Measurements from ENCODE around the gene BOC. TPM values are rescaled to one million over a fixed set of nuclear protein-coding genes. Genes with fewer than 3 reads are reported as not detected.
A peak's percentile ranks its signal among the peaks of the same experiment; 100 is the strongest.

BOC gene
- total RNA-seq, 2 experiments from 2014 or later: 0.40 to 0.43 TPM

- no peaks in the 10 kb centered on the region for H3K36me3 Mint-ChIP-seq (ENCODE audit: low read depth)
- H3K4me1 Mint-ChIP-seq: peaks cover 13% of the 10 kb centered on the region
- H3K27me3 Mint-ChIP-seq: peaks cover 4% of the 10 kb centered on the region
- no peak overlapping the region for H3K4me3 Mint-ChIP-seq
- H3K27ac Mint-ChIP-seq: no peak overlapping the region
- ChIA-PET CTCF (interaction anchor here (1.0 to 1.2 kb wide), 2 partner anchors 13 to 60 kb away, joined by 3 to 4 read pairs; no protein-coding TSS in a partner anchor), POLR2A (no interaction called here)
- no peaks in the 10 kb centered on the region for H3K9me3 Mint-ChIP-seq (ENCODE audit: low read depth)
- DNase-seq: no peak
- intact Hi-C loops (cut with DNase I, micrococcal nuclease): no loop called here
- no peak for ATAC-seq
These were observed 17.3 kb downstream of the BOC start for GRCh38 chr3:113228498-113229286.

- intact Hi-C loops (cut with DNase I, micrococcal nuclease): no loop called here
- ChIA-PET POLR2A (no interaction called here), CTCF (interaction anchor here (1.1 kb wide), 1 partner anchor 9 kb away, joined by 3 read pairs; no protein-coding TSS in a partner anchor)
- Mint-ChIP-seq H3K27me3 (peaks cover 6% of the 10 kb centered on the region), H3K27ac (no peak overlapping the region), H3K4me3 (no peak overlapping the region), H3K36me3 (ENCODE audit: low read depth) (no peaks in the 10 kb centered on the region), H3K4me1 (peaks cover 7% of the 10 kb centered on the region), H3K9me3 (ENCODE audit: low read depth) (no peaks in the 10 kb centered on the region)
- DNase-seq: no peak
- peak; percentile 83 for ATAC-seq
These were observed 20.0 kb downstream of the BOC start for GRCh38 chr3:113231391-113231790.

- Mint-ChIP-seq H3K4me3 (no peak overlapping the region), H3K36me3 (ENCODE audit: low read depth) (no peaks in the 10 kb centered on the region), H3K4me1 (peaks cover 7% of the 10 kb centered on the region), H3K27me3 (peaks cover 6% of the 10 kb centered on the region), H3K9me3 (ENCODE audit: low read depth) (no peaks in the 10 kb centered on the region), H3K27ac (no peak overlapping the region)
- ATAC-seq (peak; percentile 92), DNase-seq (no peak)
- POLR2A ChIA-PET: no interaction called here
- intact Hi-C loops (cut with DNase I, micrococcal nuclease): no loop called here
- CTCF ChIA-PET: interaction anchor here (1.1 kb wide), 1 partner anchor 8 kb away, joined by 3 read pairs; no protein-coding TSS in a partner anchor
These were observed 20.5 kb downstream of the BOC start for GRCh38 chr3:113231827-113232253.

GRCh38 chr3:113232342-113232741, 21.0 kb downstream of the BOC start:
- intact Hi-C loops (cut with DNase I, micrococcal nuclease): no loop called here
- ChIA-PET POLR2A (no interaction called here), CTCF (no interaction called here)

GRCh38 chr3:113233497-113233896, 22.1 kb downstream of the BOC start:
- Mint-ChIP-seq H3K36me3 (ENCODE audit: low read depth) (no peaks in the 10 kb centered on the region), H3K4me3 (no peak overlapping the region), H3K27ac (no peak overlapping the region), H3K4me1 (peaks cover 7% of the 10 kb centered on the region), H3K27me3 (peaks cover 8% of the 10 kb centered on the region), H3K9me3 (ENCODE audit: low read depth) (no peaks in the 10 kb centered on the region)
- ATAC-seq (no peak), DNase-seq (no peak)
- POLR2A ChIA-PET: no interaction called here
- intact Hi-C loops (cut with DNase I, micrococcal nuclease): no loop called here
- CTCF ChIA-PET: interaction anchor here (0.7 to 1.5 kb wide), 2 partner anchors 55 to 76 kb away, joined by 3 to 4 read pairs; no protein-coding TSS in a partner anchor

More at GRCh38 chr3:113232342-113232741, 21.0 kb downstream of the BOC start:
- Mint-ChIP-seq H3K27ac (no peak overlapping the region), H3K27me3 (peaks cover 6% of the 10 kb centered on the region), H3K36me3 (ENCODE audit: low read depth) (no peaks in the 10 kb centered on the region), H3K4me3 (no peak overlapping the region), H3K9me3 (ENCODE audit: low read depth) (no peaks in the 10 kb centered on the region), H3K4me1 (peaks cover 7% of the 10 kb centered on the region)
- DNase-seq (no peak), ATAC-seq (no peak)

GRCh38 chr3:113234028-113234427, 22.7 kb downstream of the BOC start:
- Mint-ChIP-seq H3K27ac (no peak overlapping the region), H3K27me3 (peaks cover 8% of the 10 kb centered on the region), H3K4me1 (peaks cover 7% of the 10 kb centered on the region), H3K9me3 (ENCODE audit: low read depth) (no peaks in the 10 kb centered on the region), H3K4me3 (no peak overlapping the region), H3K36me3 (ENCODE audit: low read depth) (no peaks in the 10 kb centered on the region)
- intact Hi-C loops (cut with DNase I, micrococcal nuclease): no loop called here
- ATAC-seq (no peak), DNase-seq (no peak)
- CTCF ChIA-PET: interaction anchor here (1.2 to 1.5 kb wide), 2 partner anchors 10 to 54 kb away, joined by 4 read pairs; no protein-coding TSS in a partner anchor
- POLR2A ChIA-PET: no interaction called here

- H3K27ac Mint-ChIP-seq: no peak overlapping the region
- no peak for DNase-seq
- POLR2A ChIA-PET: no interaction called here
- H3K9me3 Mint-ChIP-seq (ENCODE audit: low read depth): no peaks in the 10 kb centered on the region
- H3K36me3 Mint-ChIP-seq (ENCODE audit: low read depth): no peaks in the 10 kb centered on the region
- CTCF ChIA-PET: interaction anchor here (1.2 to 1.5 kb wide), 2 partner anchors 9 to 54 kb away, joined by 4 read pairs; no protein-coding TSS in a partner anchor
- ATAC-seq: no peak
- intact Hi-C loops (cut with DNase I, micrococcal nuclease): no loop called here
- no peak overlapping the region for H3K4me3 Mint-ChIP-seq
- H3K4me1 Mint-ChIP-seq: peaks cover 7% of the 10 kb centered on the region
- peaks cover 8% of the 10 kb centered on the region for H3K27me3 Mint-ChIP-seq
These were observed 23.4 kb downstream of the BOC start for GRCh38 chr3:113234688-113235260.

- Mint-ChIP-seq H3K27ac (no peak overlapping the region), H3K36me3 (ENCODE audit: low read depth) (no peaks in the 10 kb centered on the region), H3K4me3 (no peak overlapping the region), H3K9me3 (ENCODE audit: low read depth) (no peaks in the 10 kb centered on the region), H3K27me3 (peaks cover 4% of the 10 kb centered on the region), H3K4me1 (peaks cover 12% of the 10 kb centered on the region)
- ChIA-PET CTCF (interaction anchor here (1.3 kb wide), 1 partner anchor 11 kb away, joined by 3 read pairs; no protein-coding TSS in a partner anchor), POLR2A (no interaction called here)
- ATAC-seq (no peak), DNase-seq (no peak)
- intact Hi-C loops (cut with DNase I, micrococcal nuclease): no loop called here
These were observed 27.1 kb downstream of the BOC start for GRCh38 chr3:113238503-113238902.

GRCh38 chr3:113240841-113241240, 29.5 kb downstream of the BOC start:
- H3K27me3 Mint-ChIP-seq: peaks cover 6% of the 10 kb centered on the region
- no peaks in the 10 kb centered on the region for H3K36me3 Mint-ChIP-seq (ENCODE audit: low read depth)
- CTCF ChIA-PET: interaction anchor here (0.7 to 1.4 kb wide), 2 partner anchors 48 to 88 kb away, joined by 3 to 8 read pairs; no protein-coding TSS in a partner anchor
- H3K9me3 Mint-ChIP-seq (ENCODE audit: low read depth): no peaks in the 10 kb centered on the region
- POLR2A ChIA-PET: no interaction called here
- peaks cover 12% of the 10 kb centered on the region for H3K4me1 Mint-ChIP-seq
- DNase-seq (no peak), ATAC-seq (no peak)
- no peak overlapping the region for H3K27ac Mint-ChIP-seq
- no peak overlapping the region for H3K4me3 Mint-ChIP-seq
- intact Hi-C loops (cut with DNase I, micrococcal nuclease): no loop called here

- POLR2A ChIA-PET: no interaction called here
- intact Hi-C loops (cut with DNase I, micrococcal nuclease): no loop called here
- peaks cover 6% of the 10 kb centered on the region for H3K27me3 Mint-ChIP-seq
- ATAC-seq (no peak), DNase-seq (no peak)
- CTCF ChIA-PET: interaction anchor here (0.6 kb wide), 1 partner anchor 47 kb away, joined by 3 read pairs; no protein-coding TSS in a partner anchor
- H3K4me1 Mint-ChIP-seq: peaks cover 12% of the 10 kb centered on the region
- H3K36me3 Mint-ChIP-seq (ENCODE audit: low read depth): no peaks in the 10 kb centered on the region
- H3K9me3 Mint-ChIP-seq (ENCODE audit: low read depth): no peaks in the 10 kb centered on the region
- H3K4me3 Mint-ChIP-seq: no peak overlapping the region
- no peak overlapping the region for H3K27ac Mint-ChIP-seq
These were observed 30.1 kb downstream of the BOC start for GRCh38 chr3:113241292-113242095.

- no peaks in the 10 kb centered on the region for H3K36me3 Mint-ChIP-seq (ENCODE audit: low read depth)
- no peak for ATAC-seq
- peaks cover 12% of the 10 kb centered on the region for H3K4me1 Mint-ChIP-seq
- H3K27me3 Mint-ChIP-seq: peaks cover 10% of the 10 kb centered on the region
- H3K4me3 Mint-ChIP-seq: no peak overlapping the region
- CTCF ChIA-PET: interaction anchor here (0.6 kb wide), 1 partner anchor 47 kb away, joined by 3 read pairs; no protein-coding TSS in a partner anchor
- no peak for DNase-seq
- no peak overlapping the region for H3K27ac Mint-ChIP-seq
- POLR2A ChIA-PET: no interaction called here
- intact Hi-C loops (cut with DNase I, micrococcal nuclease): no loop called here
- no peaks in the 10 kb centered on the region for H3K9me3 Mint-ChIP-seq (ENCODE audit: low read depth)
These were observed 30.8 kb downstream of the BOC start for GRCh38 chr3:113242096-113242581.

Data from activated CD4-positive, alpha-beta T cell treated with anti-CD3 and anti-CD28 coated beads for 36 hours (primary cell).